Esophagus squamous epithelium (tissue), 5 donors: Measurements from ENCODE around the gene GOLGA5. TPM values are rescaled to one million over a fixed set of nuclear protein-coding genes. Genes with fewer than 3 reads are reported as not detected.
"Not testable (repeated sequence)": the region's sequence is repeated elsewhere in the genome, so short reads cannot be mapped to it uniquely, and the experiment has no call there.

ENCODE experiments used
- DNase-seq: peaks from one replicate; lab custom pipeline; 2025; lab: John Stamatoyannopoulos, UW
- H3K27ac ChIP-seq, 4 donors: fragments of 200-600 bp; sonication (generic); one replicate each; pipeline ENCODE4 v1.5.1; 2016 to 2019; ENCODE audit warnings: mild to moderate bottlenecking in 1 of 4
- H3K27me3 ChIP-seq, 4 donors: fragments of 200-600 bp; sonication (generic); 1 replicate in 3 of 4; 2 replicates in 1 of 4; pipeline versions ENCODE4 v1.5.1 to v1.6.0; 2017 to 2021; ENCODE audit warnings: antibody characterized with exemption in 1 of 4
- H3K36me3 ChIP-seq, 3 donors: fragments of 200-600 bp; sonication (generic); one replicate each; pipeline ENCODE4 v1.5.1; 2016 to 2019
- H3K4me1 ChIP-seq, 3 donors: fragments of 200-600 bp; sonication (generic); one replicate each; pipeline ENCODE4 v1.5.1; 2017 to 2019
- H3K4me3 ChIP-seq, 4 donors: fragments of 200-600 bp; sonication (generic); 1 replicate in 3 of 4; 2 replicates in 1 of 4; pipeline ENCODE4 v1.5.1; 2016 to 2019; ENCODE audit warnings: mild to moderate bottlenecking in 2 of 4, moderate library complexity in 1 of 4
- H3K9me3 ChIP-seq, 3 donors: fragments of 200-600 bp; sonication (generic); one replicate each; pipeline ENCODE4 v1.5.1; 2016 to 2019
- CTCF ChIP-seq, 6 experiments: fragments of 450-650 bp in 4 of 6; fragments of 200-600 bp in 2 of 6; sonication (generic) in 2 of 6; IDR thresholded peaks; one replicate each; pipeline ENCODE4 v1.5.1; 2016 to 2019; ENCODE audit warnings: antibody characterized with exemption in 6 of 6, mild to moderate bottlenecking in 4 of 6, moderate library complexity in 4 of 6
- POLR2A ChIP-seq, 4 donors: fragments of 450-650 bp; IDR thresholded peaks; one replicate each; pipeline ENCODE4 v1.6.1; 2017; ENCODE audit warnings: antibody characterized with exemption in 4 of 4, mild to moderate bottlenecking in 4 of 4, moderate library complexity in 3 of 4
- WGBS, 2 donors: methylation state at CpG; one replicate each; pipeline ENCODE4 v1.1.5; 2018; 5-methylcytosine and 5-hydroxymethylcytosine counted together
- intact Hi-C: fragments of 100-400 bp; cut with DNase I; formaldehyde crosslinking; loops from one replicate; pipeline ENCODE4 v1.15.0; 2022
- total RNA-seq, 4 donors: library from RNA; depleted of rRNA; stranded (reverse); fragments of >200 nt; gene quantifications; one replicate each; pipeline ENCODE4 v1.1.0, GENCODE V29; 2016
- donor health status: DM: yes; HTN: yes; CAD: no.

GOLGA5 gene
- total RNA-seq, 4 donors from 2014 or later: 23.2 to 37.2 (median 31.7) TPM

- 38 to 57% methylated on average over 4 of the region's 4 CpGs for WGBS, 2 donors
- TF ChIP-seq POLR2A (IDR thresholded peaks at IDR 0.05) (no peak), CTCF (IDR thresholded peaks at IDR 0.05) (no peak)
- Histone ChIP-seq H3K27ac (peak overlapping the region in 2 of 4 donors; percentile 0 to 52), H3K4me1 (peaks cover 0 to 27% (median 0%) of the 10 kb centered on the region in 3 donors), H3K27me3 (peaks cover 0 to 3% (median 0%) of the 10 kb centered on the region in 4 donors), H3K36me3 (no peaks in the 10 kb centered on the region), H3K4me3 (no peak overlapping the region), H3K9me3 (no peaks in the 10 kb centered on the region)
- intact Hi-C loops: no loop called here
- DNase-seq: no peak
Measured at GRCh38 chr14:92759300-92759678, 34.8 kb upstream of the GOLGA5 start.

- Histone ChIP-seq H3K4me1 (peaks cover 0 to 27% (median 0%) of the 10 kb centered on the region in 3 donors), H3K36me3 (no peaks in the 10 kb centered on the region), H3K9me3 (no peaks in the 10 kb centered on the region), H3K27ac (peak overlapping the region in 2 of 4 donors; percentile 0 to 52), H3K27me3 (peaks cover 0 to under 1% (median 0%) of the 10 kb centered on the region in 4 donors), H3K4me3 (no peak overlapping the region)
- no peak for DNase-seq
- intact Hi-C loops: no loop called here
- 77% methylated on average over 12 of the region's 12 CpGs for WGBS, 2 donors
- TF ChIP-seq CTCF (IDR thresholded peaks at IDR 0.05): no peak
- no peak for TF ChIP-seq POLR2A (IDR thresholded peaks at IDR 0.05)
Measured at GRCh38 chr14:92759679-92760523, 34.2 kb upstream of the GOLGA5 start.

GRCh38 chr14:92760524-92760805 is 33.6 kb upstream of the GOLGA5 start:
- intact Hi-C loops: no loop called here
- Histone ChIP-seq H3K4me3 (no peak overlapping the region), H3K9me3 (no peaks in the 10 kb centered on the region), H3K4me1 (peaks cover 0 to 27% (median 0%) of the 10 kb centered on the region in 3 donors), H3K36me3 (no peaks in the 10 kb centered on the region), H3K27ac (no peak overlapping the region), H3K27me3 (no peaks in the 10 kb centered on the region)
- DNase-seq: no peak
- WGBS, 2 donors: 81 to 85% methylated on average over 7 of the region's 7 CpGs
- TF ChIP-seq CTCF (IDR thresholded peaks at IDR 0.05) (no peak), POLR2A (IDR thresholded peaks at IDR 0.05) (no peak)

DNA sequence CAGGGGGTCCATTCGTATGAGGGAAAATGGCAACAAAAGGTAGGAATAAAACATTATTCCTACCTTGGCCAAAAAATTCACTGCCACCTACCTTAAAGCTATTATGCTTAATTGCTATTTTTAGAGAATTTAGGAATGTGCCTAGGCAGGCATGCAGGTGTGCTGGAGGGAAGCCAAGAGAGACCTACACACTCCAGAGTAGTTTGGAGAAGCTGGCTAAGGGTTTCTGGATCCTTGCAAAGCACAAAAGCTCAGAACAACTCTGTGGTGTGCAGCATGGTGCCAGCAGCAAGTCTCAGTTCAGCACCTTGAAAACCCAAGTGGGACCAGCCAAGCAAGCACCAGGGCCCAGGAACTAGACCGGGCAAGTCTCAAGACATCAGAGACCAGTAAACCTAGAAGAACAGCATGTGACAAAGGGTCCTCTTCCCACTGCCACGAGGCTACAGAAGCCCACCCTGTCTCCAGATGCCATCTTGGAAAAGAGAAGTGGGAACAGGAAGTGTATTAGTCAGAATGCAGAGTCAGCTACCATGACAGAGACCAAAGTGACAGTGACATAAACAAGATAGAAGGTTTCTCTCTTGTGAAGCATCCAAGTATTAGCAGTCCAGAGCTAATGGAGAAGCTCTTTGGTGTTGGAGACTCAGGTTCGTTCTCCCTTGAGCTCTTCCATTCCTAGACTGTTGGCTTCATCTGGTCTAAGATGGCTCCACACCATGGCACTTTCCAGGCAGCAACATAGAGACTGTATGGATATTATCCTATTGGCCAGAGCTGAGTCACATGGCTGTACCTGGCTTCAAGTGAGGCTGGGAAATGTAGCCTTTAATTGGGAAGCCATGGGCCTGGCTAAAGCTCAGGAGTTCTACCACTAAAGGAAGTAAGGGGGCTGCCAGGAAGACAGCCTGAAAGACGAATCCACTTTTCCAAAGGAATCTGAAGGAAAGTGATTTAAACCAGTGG is 30.2 kb upstream of the GOLGA5 start:
- Histone ChIP-seq H3K27ac (peak overlapping the region in 3 of 4 donors; percentile 20 to 68 (median 67)), H3K4me1 (peaks cover 0 to 27% (median 0%) of the 10 kb centered on the region in 3 donors)
- H3K4me3 ChIP-seq, H3K36me3 ChIP-seq, intact Hi-C loops, DNase-seq, H3K9me3 ChIP-seq, H3K27me3 ChIP-seq: not testable (repeated sequence)
- 17 to 51% methylated on average over 1 to 4 of the region's 5 CpGs for WGBS, 2 donors

GRCh38 chr14:92768236-92768635 is 25.9 kb upstream of the GOLGA5 start:
- H3K4me3 ChIP-seq, H3K27me3 ChIP-seq, intact Hi-C loops, H3K9me3 ChIP-seq, H3K36me3 ChIP-seq, DNase-seq, H3K4me1 ChIP-seq: not testable (repeated sequence)
- 63 to 83% methylated on average over 1 of the region's 1 CpG for WGBS, 2 donors
- H3K27ac ChIP-seq: peak overlapping the region in 1 of 4 donors; percentile 55

GRCh38 chr14:92768795-92769194 is 25.3 kb upstream of the GOLGA5 start:
- TF ChIP-seq POLR2A (IDR thresholded peaks at IDR 0.05): no peak
- TF ChIP-seq CTCF (IDR thresholded peaks at IDR 0.05): no peak
- Histone ChIP-seq H3K27ac (peak overlapping the region in 2 of 4 donors; percentile 16 to 55), H3K9me3 (no peaks in the 10 kb centered on the region), H3K36me3 (no peaks in the 10 kb centered on the region), H3K4me1 (no peaks in the 10 kb centered on the region), H3K4me3 (no peak overlapping the region), H3K27me3 (no peaks in the 10 kb centered on the region)
- DNase-seq: no peak
- intact Hi-C loops: no loop called here
- WGBS, 2 donors: 86 to 88% methylated on average over 5 of the region's 5 CpGs
